GM12801 (cell line): ENCODE results near the gene SCAMP5.

ENCODE experiments used
- TF ChIP-seq, protein P1 (sequence below): IDR thresholded peaks from one replicate; pipeline ENCODE4 v1.5.1; 2011; ENCODE audit warnings: control low read depth; ENCODE audit not compliant: insufficient read length; ENCODE audit errors: extremely low read depth

Gene SCAMP5

GRCh38 chr15:75050283-75050682, 54.9 kb downstream of the SCAMP5 start:
- TF ChIP-seq, protein P1, sequence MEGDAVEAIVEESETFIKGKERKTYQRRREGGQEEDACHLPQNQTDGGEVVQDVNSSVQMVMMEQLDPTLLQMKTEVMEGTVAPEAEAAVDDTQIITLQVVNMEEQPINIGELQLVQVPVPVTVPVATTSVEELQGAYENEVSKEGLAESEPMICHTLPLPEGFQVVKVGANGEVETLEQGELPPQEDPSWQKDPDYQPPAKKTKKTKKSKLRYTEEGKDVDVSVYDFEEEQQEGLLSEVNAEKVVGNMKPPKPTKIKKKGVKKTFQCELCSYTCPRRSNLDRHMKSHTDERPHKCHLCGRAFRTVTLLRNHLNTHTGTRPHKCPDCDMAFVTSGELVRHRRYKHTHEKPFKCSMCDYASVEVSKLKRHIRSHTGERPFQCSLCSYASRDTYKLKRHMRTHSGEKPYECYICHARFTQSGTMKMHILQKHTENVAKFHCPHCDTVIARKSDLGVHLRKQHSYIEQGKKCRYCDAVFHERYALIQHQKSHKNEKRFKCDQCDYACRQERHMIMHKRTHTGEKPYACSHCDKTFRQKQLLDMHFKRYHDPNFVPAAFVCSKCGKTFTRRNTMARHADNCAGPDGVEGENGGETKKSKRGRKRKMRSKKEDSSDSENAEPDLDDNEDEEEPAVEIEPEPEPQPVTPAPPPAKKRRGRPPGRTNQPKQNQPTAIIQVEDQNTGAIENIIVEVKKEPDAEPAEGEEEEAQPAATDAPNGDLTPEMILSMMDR = no peak

GRCh38 chr15:75051191-75051608, 55.8 kb downstream of the SCAMP5 start:
- TF ChIP-seq, protein P1 = no peak

- TF ChIP-seq, protein P1 = no peak
Measured at GRCh38 chr15:75051711-75052110, 56.3 kb downstream of the SCAMP5 start.

GRCh38 chr15:75052972-75053747, 57.8 kb downstream of the SCAMP5 start:
- TF ChIP-seq, protein P1 = no peak

GRCh38 chr15:75053748-75054125, 58.4 kb downstream of the SCAMP5 start:
- TF ChIP-seq, protein P1 = no peak

GRCh38 chr15:75054172-75054897, 59.0 kb downstream of the SCAMP5 start:
- TF ChIP-seq, protein P1 = no peak

DNA sequence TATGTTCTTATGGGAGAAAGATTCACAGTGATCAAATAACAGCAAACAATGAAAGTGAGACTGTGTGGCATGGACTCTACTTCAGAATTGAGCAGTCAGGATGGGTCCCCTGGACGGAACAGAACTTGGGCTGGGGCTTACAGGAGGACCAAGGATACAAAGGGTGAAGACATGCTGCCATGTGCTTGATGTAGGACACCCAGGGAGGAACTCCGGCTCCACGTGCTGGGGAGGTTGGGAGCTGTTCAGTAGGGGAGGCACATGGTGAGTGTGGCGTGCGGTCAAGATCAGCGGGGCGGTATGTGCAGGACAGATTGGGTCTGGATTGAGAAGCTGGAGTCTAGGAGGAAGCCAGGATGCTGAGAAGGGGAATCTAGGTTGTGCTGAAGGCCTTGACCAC, 60.7 kb downstream of the SCAMP5 start:
- TF ChIP-seq, protein P1 = no peak
